Activated CD4-positive, alpha-beta T cell treated with anti-CD3 and anti-CD28 coated beads for 24 hours (primary cell): ENCODE data around the gene MAGI1.

ENCODE experiments used
- DNase-seq, 2 donors: peaks; one replicate each; pipeline ENCODE4 v3.0.0-alpha.2; 2020; ENCODE audit warnings: low read depth in 2 of 2

The MAGI1 gene

GRCh38 chr3:65322910-65323309 lies 715.8 kb downstream of the MAGI1 start:
- no peak for DNase-seq

DNA sequence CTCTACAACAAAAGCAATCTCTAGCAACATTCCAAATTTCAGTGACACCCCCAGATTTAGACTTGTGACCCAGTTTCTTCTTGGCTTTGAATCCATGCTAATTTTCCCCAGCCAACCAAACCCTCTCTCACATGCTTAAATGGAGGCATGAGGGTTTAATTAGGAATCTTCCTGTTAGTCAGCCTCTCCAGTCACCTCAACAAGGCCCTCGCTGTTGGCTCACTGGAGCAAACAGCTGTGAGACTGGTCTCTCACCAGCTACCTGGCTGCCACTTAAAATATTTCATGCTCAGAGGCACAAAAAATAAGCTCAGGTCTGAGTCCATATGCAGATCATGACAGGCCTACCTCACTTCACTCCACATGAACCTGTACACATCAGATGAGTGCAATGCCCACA lies 720.5 kb downstream of the MAGI1 start:
- no peak for DNase-seq

- DNase-seq = no peak
Measured at GRCh38 chr3:65314916-65315315, 723.8 kb downstream of the MAGI1 start.

DNA sequence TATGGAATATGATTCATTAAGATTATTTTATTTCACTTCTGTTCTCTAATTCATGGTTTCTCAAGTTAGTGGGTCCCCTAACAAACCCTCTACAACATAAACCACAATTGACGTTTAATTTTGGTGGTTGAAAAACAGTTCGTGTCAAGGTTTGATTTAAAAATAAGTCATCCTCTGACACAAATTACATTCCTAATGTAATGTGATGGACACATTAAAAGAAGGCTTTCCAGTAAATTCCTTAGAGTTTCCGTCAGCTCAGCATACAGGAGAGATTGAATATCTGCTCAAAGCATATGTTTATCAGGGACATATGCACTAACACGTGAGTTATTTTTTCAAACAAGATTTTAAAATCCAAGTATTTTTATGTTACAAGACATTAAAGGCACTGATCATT lies 724.4 kb downstream of the MAGI1 start:
- no peak for DNase-seq

DNA sequence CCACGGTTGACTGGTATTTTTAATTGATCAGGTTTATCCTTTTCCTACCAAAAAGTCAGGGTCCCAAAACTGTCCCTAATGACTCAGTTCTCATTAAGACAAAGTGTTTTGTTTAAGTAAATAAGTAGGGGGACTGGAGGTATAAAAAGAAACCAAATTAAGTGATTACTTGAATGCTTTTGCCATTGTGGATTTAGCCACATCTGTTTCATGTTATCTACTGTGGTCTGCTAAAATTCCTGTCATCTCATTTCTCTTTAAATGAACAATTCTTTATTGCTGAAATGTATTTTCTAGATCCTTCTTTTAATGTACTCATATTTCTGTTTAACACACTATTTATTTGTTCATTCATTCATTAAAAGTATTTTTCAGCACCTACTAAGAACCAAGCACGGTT lies 725.1 kb downstream of the MAGI1 start:
- no peak for DNase-seq

DNA sequence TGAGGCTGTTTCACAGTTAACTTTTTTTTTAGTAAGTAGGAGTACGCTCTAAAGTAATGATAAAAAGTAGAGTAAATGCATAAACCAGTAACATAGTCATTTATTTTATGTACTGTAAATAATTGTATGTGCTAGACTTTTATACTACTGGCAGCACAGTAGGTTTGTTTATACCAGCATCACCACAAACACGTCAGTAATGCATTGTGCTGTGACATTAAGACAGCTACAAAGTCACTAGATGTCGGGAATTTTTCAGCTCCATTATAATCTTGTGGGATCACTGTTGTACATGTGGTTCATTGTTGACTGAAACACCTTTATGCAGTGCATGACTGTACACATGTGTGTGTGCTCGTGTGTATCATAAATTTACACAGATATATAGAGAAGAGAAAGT lies 732.9 kb downstream of the MAGI1 start:
- no peak for DNase-seq
